Activated CD4-positive, alpha-beta T cell treated with anti-CD3 and anti-CD28 coated beads, Interleukin-2, amount 50 U/mL, for 24 hours (primary cell): ENCODE data around the gene DLG2.

Experiments
- DNase-seq, 2 donors: peaks; one replicate each; pipeline ENCODE4 v3.0.0-alpha.2; 2020; ENCODE audit warnings: low read depth in 1 of 2, low spot score in 1 of 2

DLG2 gene

GRCh38 chr11:83918476-83918875 is 1708.7 kb downstream of the DLG2 start:
- DNase-seq = no peak

GRCh38 chr11:83914995-83915394 is 1712.1 kb downstream of the DLG2 start:
- DNase-seq = no peak

- no peak for DNase-seq
Observed at GRCh38 chr11:83909579-83910534, 1717.3 kb downstream of the DLG2 start.

- DNase-seq = no peak
Observed at GRCh38 chr11:83908298-83908856, 1718.8 kb downstream of the DLG2 start.

GRCh38 chr11:83895516-83895915 is 1731.6 kb downstream of the DLG2 start:
- DNase-seq = no peak

- no peak for DNase-seq
Observed at GRCh38 chr11:83881428-83881827, 1745.7 kb downstream of the DLG2 start.

- no peak for DNase-seq
Observed at GRCh38 chr11:83871054-83871453, 1756.1 kb downstream of the DLG2 start.

GRCh38 chr11:83866655-83867054 is 1760.5 kb downstream of the DLG2 start:
- DNase-seq = no peak

- no peak for DNase-seq
Observed at GRCh38 chr11:83865636-83866461, 1761.3 kb downstream of the DLG2 start.

- no peak for DNase-seq
Observed at GRCh38 chr11:83864412-83865057, 1762.6 kb downstream of the DLG2 start.

GRCh38 chr11:83863272-83863671 is 1763.9 kb downstream of the DLG2 start:
- DNase-seq = no peak

GRCh38 chr11:83862691-83863090 is 1764.5 kb downstream of the DLG2 start:
- DNase-seq = no peak

- DNase-seq = no peak
Observed at GRCh38 chr11:83862033-83862432, 1765.1 kb downstream of the DLG2 start.

- DNase-seq = no peak
Observed at GRCh38 chr11:83858694-83859093, 1768.5 kb downstream of the DLG2 start.

GRCh38 chr11:83855237-83855636 is 1771.9 kb downstream of the DLG2 start:
- DNase-seq = no peak

GRCh38 chr11:83852775-83853442 is 1774.2 kb downstream of the DLG2 start:
- DNase-seq = no peak

- no peak for DNase-seq
Observed at GRCh38 chr11:83852012-83852411, 1775.1 kb downstream of the DLG2 start.

- DNase-seq = no peak
Observed at GRCh38 chr11:83847467-83848034, 1779.6 kb downstream of the DLG2 start.

- DNase-seq = no peak
Observed at GRCh38 chr11:83845797-83846196, 1781.3 kb downstream of the DLG2 start.

GRCh38 chr11:83840326-83840725 is 1786.8 kb downstream of the DLG2 start:
- no peak for DNase-seq
